ENCODE measurements around the gene HYOU1.
"Not testable (repeated sequence)": the region's sequence is repeated elsewhere in the genome, so short reads cannot be mapped to it uniquely, and the experiment has no call there.

Gene HYOU1

DNA sequence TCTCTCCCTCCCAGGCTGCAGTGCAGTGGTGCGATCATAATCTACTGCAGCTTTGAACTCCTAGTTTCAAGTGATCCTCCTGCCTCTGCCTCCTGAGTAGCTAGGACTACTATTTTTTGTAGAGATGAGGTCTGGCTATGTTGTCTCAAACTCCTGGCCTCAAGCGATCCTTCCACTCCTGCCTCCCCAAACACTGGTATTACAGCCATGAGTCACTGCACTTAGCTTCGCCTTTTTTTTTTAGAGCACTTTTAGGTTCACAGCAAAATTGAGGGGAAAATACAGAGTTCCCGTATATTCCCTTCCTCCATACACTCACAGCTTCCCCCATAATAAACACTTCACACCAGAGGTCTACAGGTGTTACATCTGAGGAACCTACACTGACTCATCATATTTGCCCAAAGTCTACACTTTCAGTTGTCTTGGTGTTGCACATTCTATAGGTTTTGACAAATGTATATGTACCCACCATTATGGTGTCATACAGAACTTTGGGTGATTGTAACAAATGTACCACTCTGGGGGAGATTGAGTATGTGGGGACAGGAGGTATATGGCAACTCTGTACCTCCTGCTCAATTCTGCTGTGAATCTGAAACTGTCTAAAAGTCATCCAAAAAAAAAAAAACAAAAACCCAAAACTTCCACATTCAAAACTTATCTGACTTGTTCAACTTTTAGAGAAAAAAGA is 15.0 kb downstream of the HYOU1 start:
- no peak for DNase-seq (ENCODE audit: low spot score)

DNA sequence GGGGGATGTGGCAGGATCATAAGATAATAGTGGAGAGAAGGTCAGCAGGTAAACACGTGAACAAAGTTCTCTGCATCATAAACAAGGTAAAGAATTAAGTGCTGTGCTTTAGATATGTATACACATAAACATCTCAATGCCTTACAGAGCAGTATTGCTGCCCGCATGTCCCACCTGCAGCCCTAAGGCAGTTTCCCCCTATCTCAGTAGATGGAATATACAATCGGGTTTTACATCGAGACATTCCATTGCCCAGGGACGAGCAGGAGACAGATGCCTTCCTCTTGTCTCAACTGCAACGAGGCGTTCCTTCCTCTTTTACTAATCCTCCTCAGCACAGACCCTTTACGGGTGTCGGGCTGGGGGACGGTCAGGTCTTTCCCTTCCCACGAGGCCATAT is 17.5 kb downstream of the HYOU1 start:
- not testable (repeated sequence) for DNase-seq (ENCODE audit: low spot score)

DNA sequence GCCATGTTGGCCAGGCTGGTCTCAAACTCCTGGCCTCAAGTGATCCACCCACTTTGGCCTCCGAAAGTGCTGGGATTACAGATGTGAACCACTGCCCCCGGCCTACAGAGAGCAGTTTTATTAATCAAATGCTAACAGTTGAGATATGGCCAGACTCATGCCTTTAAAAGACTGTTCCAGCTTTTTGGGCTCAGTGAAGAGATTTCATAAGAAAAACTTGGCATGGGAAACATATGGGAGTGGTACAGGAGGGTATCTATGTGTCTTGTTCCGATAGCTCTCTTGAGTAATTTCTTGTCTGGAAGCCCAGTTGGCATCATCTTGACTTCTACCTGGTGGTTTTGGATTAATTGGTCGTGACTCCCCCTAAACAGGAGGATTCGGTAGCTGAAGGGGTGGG is 18.1 kb downstream of the HYOU1 start:
- DNase-seq (ENCODE audit: low spot score): no peak

DNA sequence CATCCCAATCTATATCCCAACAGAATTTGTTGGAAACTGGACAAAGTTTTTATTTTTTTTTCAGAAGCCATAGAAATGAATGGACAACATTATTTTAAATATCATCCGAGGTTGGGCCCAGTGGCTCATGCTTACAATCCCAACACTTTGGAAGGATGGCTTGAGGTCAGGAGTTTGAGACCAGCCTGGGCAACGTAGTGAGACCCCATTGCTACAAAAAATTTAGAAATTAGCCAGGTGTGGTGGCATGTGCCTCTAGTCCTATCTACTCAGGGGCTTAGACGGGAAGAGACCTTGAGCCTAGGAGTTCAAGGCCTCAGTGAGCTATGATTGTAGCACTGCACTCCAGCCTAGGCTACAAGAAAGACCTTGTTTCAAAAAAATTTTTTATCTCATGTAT is 22.2 kb downstream of the HYOU1 start:
- no peak for DNase-seq (ENCODE audit: low spot score)

DNA sequence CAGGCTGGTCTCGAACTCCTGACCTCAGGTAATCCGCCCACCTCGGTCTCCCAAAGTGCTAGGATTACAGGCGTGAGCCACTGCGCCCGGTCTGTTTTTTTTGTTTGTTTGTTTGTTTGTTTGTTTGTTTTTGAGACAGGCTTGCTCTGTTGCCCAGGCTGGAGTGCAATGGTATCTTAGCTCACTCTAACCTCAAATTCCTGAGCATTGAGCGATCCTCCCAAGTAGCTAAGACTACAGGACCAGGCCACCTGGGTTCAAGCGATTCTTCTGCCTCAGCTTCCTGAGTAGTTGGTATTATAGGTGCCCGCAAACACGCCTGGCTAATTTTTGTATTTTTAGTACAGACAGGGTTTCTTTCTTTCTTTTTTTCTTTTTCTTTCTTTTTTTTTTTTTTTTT is 23.6 kb downstream of the HYOU1 start:
- DNase-seq (ENCODE audit: low spot score): not testable (repeated sequence)

DNA sequence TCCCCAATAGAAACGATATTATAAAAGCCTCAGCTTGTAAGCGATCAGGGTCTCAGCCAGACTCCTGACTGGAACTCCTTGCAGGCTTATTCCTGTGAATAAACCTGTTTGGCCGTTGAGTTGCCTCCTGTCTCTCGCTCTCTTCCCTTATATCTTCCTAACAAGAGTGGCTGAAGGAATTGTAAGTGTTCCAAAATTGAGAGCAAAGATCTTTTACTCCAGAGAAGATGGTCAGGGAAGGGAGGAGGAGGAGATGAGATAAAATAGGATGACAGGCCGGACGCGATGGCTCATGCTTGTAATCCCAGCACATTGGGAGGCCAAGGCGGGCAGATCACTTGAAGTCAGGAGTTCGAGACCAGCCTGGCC is 25.1 kb downstream of the HYOU1 start:
- DNase-seq (ENCODE audit: low spot score): no peak

DNA sequence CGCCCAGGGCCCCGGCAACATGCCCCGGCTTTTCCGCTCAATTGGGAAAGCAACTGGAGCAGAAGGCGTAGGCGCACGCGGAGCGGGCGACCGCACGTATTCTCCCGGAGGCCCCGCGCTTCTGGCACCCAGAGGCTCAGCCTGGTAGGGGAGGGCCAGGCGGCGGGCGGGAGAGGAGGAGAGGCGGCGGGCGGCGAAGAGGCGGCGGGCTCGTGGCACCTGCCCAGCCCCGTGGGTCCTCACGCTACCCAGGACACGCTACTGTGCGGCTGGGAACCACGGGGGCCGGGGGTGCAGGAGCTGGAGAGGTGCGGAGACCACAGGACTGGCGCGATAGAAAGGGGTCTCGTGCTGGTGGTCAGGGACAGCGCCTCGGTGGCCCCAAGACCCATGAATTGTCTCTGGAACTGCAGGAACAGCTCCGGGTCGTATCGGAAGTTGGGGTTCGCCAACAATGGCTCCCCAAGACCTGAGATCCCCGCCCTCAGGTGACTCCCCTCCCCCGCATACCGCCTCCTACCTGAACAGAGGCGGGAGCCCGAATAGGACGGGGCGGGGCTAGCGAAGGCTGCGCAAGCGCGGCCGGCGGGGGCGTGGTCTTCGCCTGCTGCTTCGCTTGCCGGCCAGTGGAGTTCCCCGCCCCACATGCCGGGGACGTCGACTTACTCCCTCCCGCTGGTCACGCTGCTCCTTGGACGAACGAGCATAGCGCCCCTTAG is 26.5 kb downstream of the HYOU1 start, which contains the start of gene SLC37A4:
Gene SLC37A4, minus strand, starts transcription at position 549 of the 719 bp plus-strand sequence.
- peak; percentile 98 for DNase-seq (ENCODE audit: low spot score)

DNA sequence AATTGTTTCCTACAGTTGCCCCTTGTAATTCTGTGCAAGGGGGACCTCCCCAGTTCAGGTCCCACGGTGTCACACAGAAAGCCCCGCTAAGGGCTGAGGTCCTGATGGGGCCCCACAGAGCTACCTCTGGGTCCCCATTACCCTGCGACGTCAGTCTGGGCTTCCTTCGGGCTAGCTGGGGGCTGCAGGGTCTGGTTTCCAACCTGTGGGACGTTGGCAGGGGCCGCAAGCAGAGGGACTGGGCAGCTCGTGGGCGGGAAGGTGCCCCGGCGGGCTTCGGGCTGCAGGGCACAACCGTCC is 27.0 kb downstream of the HYOU1 start:
- DNase-seq (ENCODE audit: low spot score): no peak

DNA sequence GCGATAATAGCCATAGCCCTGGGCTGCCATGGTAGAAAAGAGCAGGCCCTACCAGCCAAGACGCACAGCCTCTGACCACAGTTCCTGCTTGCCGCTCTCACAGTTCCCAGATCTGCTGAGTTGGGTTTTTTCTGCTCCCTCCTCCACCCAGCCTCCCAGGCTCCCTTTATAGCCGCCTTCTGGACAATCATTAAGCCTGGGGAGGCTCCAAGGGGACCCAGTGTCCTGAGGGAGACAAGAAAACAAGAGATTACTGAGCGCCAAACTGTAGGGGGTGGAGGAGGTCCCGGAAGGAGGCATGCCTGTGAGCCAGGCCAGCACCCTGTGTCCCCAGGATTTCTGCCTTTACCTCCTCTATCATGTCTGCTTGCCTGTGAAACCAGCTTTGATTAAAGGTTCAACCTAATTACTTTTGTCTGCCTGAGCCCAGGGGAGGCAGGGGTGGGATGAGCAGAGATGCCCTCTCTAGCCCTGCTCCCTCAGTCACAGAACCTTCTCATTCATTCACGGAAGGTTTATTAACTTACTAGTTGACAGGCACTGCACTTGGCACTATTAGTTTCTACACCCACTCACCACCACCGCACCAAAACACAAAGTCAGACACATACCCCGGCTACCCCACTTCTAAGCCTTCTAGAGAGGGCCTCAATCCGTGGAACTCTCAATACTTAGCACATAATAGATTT is 27.5 kb downstream of the HYOU1 start:
- DNase-seq (ENCODE audit: low spot score): peak; percentile 38

DNA sequence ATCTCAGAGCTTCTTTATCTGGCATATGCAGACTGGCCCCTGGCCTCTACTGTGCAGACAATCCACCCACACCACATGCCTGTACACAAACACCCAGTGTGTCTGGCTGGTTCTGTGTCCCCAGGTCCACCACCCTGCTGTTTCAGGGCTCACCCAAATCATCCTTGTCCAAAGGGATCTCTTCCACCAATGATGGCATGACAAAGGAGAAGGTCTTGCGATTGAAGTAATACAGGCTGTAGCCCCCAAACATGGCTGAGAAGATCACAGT is 28.0 kb downstream of the HYOU1 start:
- no peak for DNase-seq (ENCODE audit: low spot score)

DNA sequence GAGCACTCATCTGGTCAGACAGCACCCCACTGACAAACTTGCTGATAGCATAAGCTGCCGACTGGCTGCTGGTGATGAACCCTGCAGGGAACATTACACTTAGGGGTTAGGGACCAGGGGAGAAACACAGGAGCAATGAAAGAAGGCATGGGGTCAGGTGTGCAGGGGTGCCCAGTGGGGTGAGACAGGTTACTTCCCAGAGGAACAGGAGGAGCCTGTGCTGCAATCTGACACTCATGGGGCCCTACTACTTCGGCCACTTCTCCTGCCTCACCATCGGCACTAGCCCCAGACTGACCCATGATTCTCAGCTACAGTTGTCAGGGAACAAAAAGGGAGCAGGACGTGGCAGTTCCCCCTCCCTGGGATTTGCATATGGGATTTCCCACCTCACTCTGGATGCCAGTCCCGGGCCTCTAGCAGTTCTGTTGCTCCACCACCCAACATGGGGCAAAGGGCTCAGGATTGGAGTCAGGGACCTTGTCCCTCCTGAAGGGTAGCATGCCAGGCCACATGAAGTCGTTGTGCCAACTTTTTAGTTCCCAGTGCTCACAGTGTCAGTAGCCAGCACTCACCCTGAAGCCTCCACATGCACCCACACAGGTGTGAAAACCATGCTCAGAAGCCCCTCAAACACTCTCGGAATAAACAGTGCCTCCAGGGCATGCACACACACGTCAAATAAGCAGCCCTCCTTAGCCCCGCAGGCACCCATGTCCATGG is 28.5 kb downstream of the HYOU1 start:
- no peak for DNase-seq (ENCODE audit: low spot score)

DNA sequence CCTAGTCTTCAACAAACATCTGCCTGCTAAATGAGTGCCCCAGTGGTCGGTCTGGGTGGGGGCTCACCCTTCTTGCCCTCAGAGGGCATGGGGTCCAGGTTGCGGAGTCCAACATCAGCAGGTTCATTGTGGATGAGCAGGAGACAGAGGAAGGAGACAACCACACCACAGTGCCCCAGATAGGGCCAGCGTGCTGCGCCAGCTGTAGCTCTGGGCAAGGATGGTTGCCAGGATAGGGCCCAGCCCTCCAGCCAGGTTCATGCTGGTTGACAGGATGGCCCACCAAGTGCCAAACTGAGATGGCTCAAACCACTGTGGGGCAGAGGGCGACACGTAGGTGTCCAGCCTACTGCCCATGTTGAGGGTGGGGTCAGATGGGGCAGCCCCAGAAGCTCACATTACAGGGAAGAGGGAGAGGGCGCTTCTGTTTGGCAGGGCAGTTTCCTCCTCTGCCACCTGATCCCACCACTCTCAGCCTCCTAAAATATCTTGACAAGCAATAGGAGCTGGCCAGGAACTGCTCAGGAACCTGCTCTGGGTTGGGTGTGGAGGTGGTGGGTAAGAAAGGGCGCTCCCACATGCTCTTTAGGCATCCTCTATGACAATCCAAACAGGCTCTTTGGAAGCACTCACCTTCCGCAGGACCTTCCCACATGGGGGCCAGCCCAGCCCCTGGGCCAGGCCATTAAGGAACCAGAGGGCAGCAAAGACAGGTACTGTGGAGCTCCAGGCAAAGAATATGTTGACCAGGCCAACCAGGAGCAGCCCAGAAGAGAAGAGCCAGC is 29.3 kb downstream of the HYOU1 start:
- no peak for DNase-seq (ENCODE audit: low spot score)

DNA sequence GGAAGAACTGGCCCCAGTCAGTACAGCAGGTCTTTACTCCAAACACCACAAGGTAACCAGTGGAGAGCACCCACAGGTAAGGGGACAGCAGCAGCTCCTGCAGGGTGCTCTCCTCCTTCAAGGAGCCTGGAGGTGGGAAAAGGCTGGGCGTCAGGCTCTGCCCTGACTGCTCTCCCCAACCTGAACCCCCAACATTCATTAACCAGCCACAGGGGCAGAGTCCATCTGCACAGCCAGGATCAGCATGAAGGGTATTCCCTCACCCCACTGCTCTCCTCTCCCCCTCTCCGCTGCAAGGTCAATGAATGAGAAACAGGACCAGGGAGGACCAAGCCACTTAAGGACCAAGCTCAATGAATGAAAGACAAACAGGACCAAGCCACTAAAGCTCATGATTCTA is 30.0 kb downstream of the HYOU1 start:
- no peak for DNase-seq (ENCODE audit: low spot score)

DNA sequence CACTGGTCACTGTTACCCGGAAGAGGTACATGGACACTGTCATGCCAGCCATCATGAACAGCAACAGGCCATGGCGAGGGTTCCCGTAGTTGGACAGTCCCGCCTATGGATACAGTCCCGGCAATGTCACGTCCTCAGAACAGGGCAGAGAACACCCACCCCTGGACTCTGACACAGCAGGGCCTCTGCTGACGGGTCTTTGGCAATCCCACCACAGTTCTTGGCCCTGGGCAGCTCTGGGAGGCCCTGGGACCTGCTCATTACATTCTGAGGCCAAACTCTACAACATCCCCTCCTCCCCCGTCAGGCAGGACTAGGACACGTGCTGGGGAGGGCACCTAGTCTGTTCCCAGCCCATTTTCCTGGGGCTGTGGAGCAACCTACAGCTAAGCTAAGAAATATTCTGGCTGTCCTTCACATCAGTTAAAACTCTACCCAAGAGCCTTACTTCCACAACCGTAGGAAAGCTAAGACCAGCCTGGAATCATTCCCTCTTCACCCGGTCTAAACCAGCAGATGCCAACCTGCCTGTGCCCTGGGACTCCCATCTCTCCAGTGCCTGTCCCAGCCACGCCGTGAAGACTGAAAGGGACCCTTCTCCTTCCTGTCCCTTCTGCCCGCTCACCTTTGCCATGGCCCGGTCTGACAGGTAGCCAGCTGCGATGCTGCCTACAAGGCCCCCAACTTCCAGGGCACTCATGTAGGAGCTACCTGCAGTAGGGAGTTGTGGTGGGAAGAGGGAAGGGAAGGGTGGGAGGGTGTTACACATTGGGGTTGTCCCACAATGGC is 30.8 kb downstream of the HYOU1 start:
- no peak for DNase-seq (ENCODE audit: low spot score)

DNA sequence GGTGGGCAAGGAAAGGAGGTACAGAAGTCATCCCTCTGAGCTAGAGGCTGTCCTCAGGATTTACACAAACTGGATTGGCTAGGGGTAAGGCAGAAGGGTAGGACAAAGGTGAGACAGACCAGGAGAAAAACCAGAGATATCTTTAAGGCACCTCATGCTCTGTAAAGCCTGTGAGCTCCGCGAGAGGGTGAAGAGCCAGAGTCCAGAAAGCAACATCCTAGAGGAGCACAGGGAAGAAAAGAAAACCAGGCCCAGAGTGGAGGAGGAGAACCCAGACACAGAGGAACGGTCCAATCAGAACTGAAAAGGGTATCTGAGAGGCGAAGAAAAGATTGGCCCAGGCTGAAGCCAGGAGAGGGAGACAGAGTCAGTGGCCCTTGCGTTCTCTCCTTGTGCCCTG is 31.5 kb downstream of the HYOU1 start:
- no peak for DNase-seq (ENCODE audit: low spot score)

DNA sequence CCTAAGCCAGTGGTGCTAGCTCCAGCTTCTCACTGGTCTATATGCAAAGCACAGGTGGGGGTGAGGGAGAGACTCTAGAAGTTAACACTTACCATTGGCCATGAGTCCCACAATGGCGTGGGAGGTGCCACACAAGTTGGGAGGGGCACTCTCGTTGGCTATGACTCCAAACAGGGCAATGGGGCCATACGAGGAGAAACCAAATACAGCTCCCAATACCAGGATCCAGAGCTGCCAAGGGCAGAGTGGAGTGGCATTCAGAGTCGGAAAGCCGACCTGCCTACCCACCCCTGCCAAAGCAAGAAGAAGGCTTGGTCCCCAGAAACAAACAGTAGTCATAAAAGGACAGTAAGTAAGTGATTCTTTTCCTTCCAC is 31.9 kb downstream of the HYOU1 start:
- DNase-seq (ENCODE audit: low spot score): no peak

DNA sequence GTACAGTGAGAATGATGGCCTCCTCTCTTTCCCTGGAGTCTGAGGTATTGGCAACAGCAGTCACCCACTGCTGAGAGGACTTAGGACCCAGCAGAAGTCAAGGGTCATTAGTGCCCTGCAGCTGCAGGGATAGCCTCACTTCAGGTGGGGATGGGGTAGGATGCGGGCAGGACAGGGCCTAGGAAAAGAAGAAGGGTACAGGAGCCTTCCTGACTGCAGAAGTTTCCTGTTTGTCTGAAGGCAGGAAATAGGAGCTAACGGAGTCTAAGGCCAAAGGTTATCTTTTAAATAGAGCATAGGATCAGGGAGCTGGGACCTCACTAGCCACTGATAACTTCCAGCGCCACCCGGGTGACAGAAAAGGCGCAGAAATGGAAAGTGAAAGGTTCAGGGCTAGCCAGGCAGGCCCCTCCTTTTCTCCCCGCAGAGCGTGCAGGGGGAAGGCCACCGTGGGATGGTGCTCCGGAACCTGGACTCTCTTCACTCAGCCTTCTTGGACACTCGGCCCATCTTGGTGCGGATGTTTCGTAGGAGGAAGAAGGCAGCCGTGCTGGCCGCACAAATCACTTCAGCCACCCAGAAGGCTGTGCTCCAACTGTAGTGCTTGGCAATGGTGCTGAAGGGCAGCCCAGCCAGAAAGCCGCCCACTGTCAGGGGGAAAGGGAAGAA is 32.4 kb downstream of the HYOU1 start:
- no peak for DNase-seq (ENCODE audit: low spot score)

DNA sequence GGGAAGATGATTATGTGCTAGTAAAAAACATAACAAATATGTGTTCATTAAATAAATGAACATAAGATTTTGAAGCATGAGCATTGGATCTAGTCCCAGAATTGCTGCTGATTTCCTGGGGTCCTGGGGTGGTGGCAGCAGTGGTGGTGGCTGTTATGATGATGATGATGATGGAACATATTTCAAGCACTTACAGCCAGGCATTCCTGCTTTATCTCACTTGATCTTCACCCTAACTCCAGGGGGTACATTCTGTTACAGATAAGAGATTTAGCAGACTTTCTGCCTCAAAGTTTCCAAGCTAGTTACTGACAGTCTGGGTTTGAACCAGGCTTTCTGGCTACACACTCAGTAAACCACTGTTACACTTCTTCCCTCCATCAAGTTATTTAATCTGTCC is 33.3 kb downstream of the HYOU1 start:
- no peak for DNase-seq (ENCODE audit: low spot score)

DNA sequence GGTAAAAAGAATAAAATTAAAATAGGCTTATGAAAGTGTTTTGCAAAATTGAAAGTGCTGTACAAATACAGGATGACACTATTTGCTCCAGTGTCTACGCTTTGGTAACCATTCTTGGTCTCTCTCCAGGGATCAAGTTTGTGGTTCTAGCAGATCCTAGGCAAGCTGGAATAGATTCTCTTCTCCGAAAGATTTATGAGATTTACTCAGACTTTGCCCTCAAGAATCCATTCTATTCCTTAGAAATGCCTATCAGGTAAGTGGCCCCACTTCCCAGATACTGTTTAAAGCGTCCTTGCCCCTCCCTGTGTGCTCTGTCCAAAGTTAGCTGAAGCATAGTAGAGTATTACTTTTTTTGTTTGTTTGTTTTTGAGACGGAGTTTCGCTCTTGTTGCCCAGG is 35.4 kb downstream of the HYOU1 start:
- DNase-seq (ENCODE audit: low spot score): no peak

DNA sequence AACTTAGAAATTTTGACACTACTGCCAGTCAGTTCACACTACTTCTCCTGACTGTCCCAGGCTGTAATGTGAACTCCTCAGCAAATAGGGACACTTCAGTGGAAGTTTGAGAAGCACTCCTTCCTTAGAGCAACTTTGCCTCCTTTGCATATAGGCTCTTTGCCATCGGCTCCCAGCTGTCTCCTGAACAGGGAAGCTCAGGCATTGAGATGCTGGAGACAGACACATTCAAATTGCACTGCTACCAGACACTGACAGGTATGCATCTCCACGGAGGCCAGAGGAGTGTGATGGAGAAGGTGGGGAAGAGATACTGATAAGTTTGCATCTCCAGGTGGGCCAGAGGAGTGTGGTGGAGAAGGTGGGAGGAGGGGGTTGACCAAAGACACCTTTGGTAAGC is 37.0 kb downstream of the HYOU1 start:
- no peak for DNase-seq (ENCODE audit: low spot score)
